Mammary epithelial cell (primary cell): ENCODE measurements around the gene CHST15.

Experiments used
- EZH2 ChIP-seq: IDR thresholded peaks from 2 replicates; pipeline ENCODE4 v1.6.1; 2012; ENCODE audit warnings: low read length, inconsistent platforms, borderline replicate concordance
- TF ChIP-seq, protein P1 (sequence below), 2 donors: IDR thresholded peaks in 1 of 2; conservative IDR thresholded peaks in 1 of 2; 2 replicates each; pipeline ENCODE4 v1.5.1; 2011 to 2012; ENCODE audit warnings: inconsistent platforms in 2 of 2, low read length in 2 of 2, mild to moderate bottlenecking in 2 of 2, control low read depth in 1 of 2, low read depth in 1 of 2; ENCODE audit not compliant: insufficient read depth in 1 of 2; ENCODE audit errors: extremely low read depth in 1 of 2

DNA sequence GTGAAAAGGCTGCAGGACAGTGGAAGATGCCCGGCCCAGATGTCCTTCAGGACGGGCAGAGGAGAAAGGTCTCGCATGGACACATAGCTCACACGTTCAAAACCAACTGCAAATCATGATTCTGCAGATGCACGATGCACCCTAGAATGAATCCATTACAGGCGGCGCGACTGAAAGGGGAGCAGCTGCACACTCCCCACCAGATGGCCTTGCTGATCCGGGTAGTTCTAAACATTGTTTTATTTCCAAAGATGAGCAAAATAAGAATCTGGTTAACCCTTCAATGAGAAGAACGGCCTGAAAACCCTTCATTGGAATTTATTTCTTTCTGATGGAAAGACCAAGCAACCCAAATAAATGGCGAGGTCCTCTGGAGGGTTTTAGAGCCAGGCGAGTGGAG lies 33.8 kb downstream of the CHST15 start:
- TF ChIP-seq, protein P1, sequence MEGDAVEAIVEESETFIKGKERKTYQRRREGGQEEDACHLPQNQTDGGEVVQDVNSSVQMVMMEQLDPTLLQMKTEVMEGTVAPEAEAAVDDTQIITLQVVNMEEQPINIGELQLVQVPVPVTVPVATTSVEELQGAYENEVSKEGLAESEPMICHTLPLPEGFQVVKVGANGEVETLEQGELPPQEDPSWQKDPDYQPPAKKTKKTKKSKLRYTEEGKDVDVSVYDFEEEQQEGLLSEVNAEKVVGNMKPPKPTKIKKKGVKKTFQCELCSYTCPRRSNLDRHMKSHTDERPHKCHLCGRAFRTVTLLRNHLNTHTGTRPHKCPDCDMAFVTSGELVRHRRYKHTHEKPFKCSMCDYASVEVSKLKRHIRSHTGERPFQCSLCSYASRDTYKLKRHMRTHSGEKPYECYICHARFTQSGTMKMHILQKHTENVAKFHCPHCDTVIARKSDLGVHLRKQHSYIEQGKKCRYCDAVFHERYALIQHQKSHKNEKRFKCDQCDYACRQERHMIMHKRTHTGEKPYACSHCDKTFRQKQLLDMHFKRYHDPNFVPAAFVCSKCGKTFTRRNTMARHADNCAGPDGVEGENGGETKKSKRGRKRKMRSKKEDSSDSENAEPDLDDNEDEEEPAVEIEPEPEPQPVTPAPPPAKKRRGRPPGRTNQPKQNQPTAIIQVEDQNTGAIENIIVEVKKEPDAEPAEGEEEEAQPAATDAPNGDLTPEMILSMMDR (conservative IDR thresholded peaks at IDR 0.05 in 1 of 2, IDR thresholded peaks at IDR 0.05 in 1 of 2; ENCODE audit: extremely low read depth in 1 of 2, insufficient read depth in 1 of 2, low read depth in 1 of 2, low read length in 2 of 2): no peak
- no peak for TF ChIP-seq EZH2
